HepG2 (cell line): Measurements from ENCODE around the gene CCDC85C.

ENCODE experiments used
- ATM ChIP-seq: fragments of 450-650 bp; IDR thresholded peaks from 2 replicates; pipeline ENCODE4 v1.7.1; 2017; ENCODE audit warnings: mild to moderate bottlenecking, borderline replicate concordance
- CCAR2 ChIP-seq: fragments of 200-400 bp; formaldehyde crosslinking; optimal IDR thresholded peaks from 2 replicates; pipeline ENCODE3; 2018; ENCODE audit warnings: low read depth, mild to moderate bottlenecking, low read length, moderate library complexity
- MAFK ChIP-seq, 2 experiments: IDR thresholded peaks in 1 of 2; conservative IDR thresholded peaks in 1 of 2; 2 replicates each; pipeline ENCODE4 v1.6.1; 2011; ENCODE audit warnings: improper control_type of control experiment in 2 of 2, low read length in 2 of 2
- NFKB2 ChIP-seq: sonication (generic); formaldehyde crosslinking; IDR thresholded peaks from 2 replicates; pipeline ENCODE4 v1.4.0; 2020; ENCODE audit warnings: missing genetic modification reagents, borderline replicate concordance
- PHB2 ChIP-seq: fragments of 450-650 bp; IDR thresholded peaks from 2 replicates; pipeline ENCODE4 v1.6.1; 2018; ENCODE audit not compliant: partially characterized antibody
- POLR2A ChIP-seq, 2 experiments: IDR thresholded peaks; 2 replicates each; pipeline ENCODE4 v1.6.1; 2011; ENCODE audit warnings: low read depth in 2 of 2, low read length in 2 of 2, mild to moderate bottlenecking in 1 of 2, moderate library complexity in 1 of 2; ENCODE audit not compliant: insufficient read depth in 1 of 2
- RAD51 ChIP-seq: fragments of 450-650 bp; IDR thresholded peaks from 2 replicates; pipeline ENCODE4 v1.6.1; 2016; ENCODE audit warnings: borderline replicate concordance
- ZBTB8A ChIP-seq: sonication (generic); formaldehyde crosslinking; IDR thresholded peaks from 2 replicates; pipeline ENCODE4 v1.4.0; 2020; ENCODE audit warnings: mild to moderate bottlenecking, low read depth, missing genetic modification reagents, borderline replicate concordance
- ZNF557 ChIP-seq: sonication (generic); formaldehyde crosslinking; IDR thresholded peaks from 2 replicates; pipeline ENCODE4 v1.4.0; 2020; ENCODE audit warnings: missing genetic modification reagents
- ZNF639 ChIP-seq: conservative IDR thresholded peaks from 2 replicates; pipeline ENCODE4 v1.6.1; 2018; ENCODE audit warnings: missing genetic modification reagents
- ZNF780A ChIP-seq: sonication (generic); formaldehyde crosslinking; IDR thresholded peaks from 2 replicates; pipeline ENCODE4 v1.8.0; 2022; ENCODE audit warnings: mild to moderate bottlenecking, missing genetic modification reagents, moderate library complexity
- ZNF850 ChIP-seq: sonication (generic); formaldehyde crosslinking; conservative IDR thresholded peaks from 2 replicates; pipeline ENCODE4 v1.9.0; 2021; ENCODE audit warnings: mild to moderate bottlenecking, missing genetic modification reagents
- TF ChIP-seq, protein P1 (sequence below): sonication (generic); formaldehyde crosslinking; IDR thresholded peaks from 2 replicates; pipeline ENCODE4 v1.5.0; 2020; ENCODE audit warnings: mild to moderate bottlenecking, missing genetic modification reagents, moderate library complexity

- TF ChIP-seq RAD51: no peak
- TF ChIP-seq ZNF639: no peak
- TF ChIP-seq ZNF780A (CRISPR knock-in tag): no peak
- no peak for TF ChIP-seq NFKB2 (CRISPR knock-in tag)
- TF ChIP-seq ZBTB8A (CRISPR knock-in tag): no peak
- TF ChIP-seq CCAR2: no peak
- TF ChIP-seq ATM: no peak
- no peak for TF ChIP-seq POLR2A (IDR thresholded peaks at IDR 0.05; ENCODE audit: insufficient read depth in 1 of 2, low read depth in 2 of 2, low read length in 2 of 2)
- TF ChIP-seq PHB2: no peak
- TF ChIP-seq MAFK (conservative IDR thresholded peaks at IDR 0.05 in 1 of 2, IDR thresholded peaks at IDR 0.05 in 1 of 2; ENCODE audit: low read length in 2 of 2): no peak
- TF ChIP-seq ZNF850 (CRISPR knock-in tag): no peak
- TF ChIP-seq, protein P1, sequence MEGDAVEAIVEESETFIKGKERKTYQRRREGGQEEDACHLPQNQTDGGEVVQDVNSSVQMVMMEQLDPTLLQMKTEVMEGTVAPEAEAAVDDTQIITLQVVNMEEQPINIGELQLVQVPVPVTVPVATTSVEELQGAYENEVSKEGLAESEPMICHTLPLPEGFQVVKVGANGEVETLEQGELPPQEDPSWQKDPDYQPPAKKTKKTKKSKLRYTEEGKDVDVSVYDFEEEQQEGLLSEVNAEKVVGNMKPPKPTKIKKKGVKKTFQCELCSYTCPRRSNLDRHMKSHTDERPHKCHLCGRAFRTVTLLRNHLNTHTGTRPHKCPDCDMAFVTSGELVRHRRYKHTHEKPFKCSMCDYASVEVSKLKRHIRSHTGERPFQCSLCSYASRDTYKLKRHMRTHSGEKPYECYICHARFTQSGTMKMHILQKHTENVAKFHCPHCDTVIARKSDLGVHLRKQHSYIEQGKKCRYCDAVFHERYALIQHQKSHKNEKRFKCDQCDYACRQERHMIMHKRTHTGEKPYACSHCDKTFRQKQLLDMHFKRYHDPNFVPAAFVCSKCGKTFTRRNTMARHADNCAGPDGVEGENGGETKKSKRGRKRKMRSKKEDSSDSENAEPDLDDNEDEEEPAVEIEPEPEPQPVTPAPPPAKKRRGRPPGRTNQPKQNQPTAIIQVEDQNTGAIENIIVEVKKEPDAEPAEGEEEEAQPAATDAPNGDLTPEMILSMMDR (CRISPR knock-in tag): no peak
- TF ChIP-seq ZNF557 (CRISPR knock-in tag): no peak
Measured at GRCh38 chr14:99627100-99627499, 23.1 kb upstream of the CCDC85C start.
